TTC549 (cell line): ENCODE data around the gene DLG5.

Experiments
- FAIRE-seq: peaks from 2 replicates; lab custom pipeline; 2012; peaks lifted over from hg19 to GRCh38; lab: Jason Lieb, UNC

The DLG5 gene

GRCh38 chr10:77841711-77842375 is 84.7 kb downstream of the DLG5 start:
- FAIRE-seq, result no peak

DNA sequence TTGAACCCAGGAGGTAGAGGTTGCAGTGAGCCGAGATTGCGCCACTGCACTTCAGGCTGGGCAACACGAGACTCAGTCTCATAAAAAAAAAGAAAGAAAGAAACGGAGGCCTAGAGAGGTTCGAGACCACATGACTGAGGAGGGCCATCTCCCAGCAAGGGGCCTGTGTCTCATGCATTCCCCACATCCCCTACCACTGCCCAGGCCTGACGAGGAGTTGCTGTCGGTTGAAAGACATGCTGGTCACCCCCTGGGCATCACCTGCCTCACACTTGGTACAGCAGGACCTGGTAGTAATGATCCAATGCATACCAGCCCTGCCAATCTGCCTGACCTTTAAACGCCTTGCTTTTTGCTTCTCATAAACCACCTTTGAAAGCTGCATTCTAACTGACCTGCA is 85.9 kb downstream of the DLG5 start:
- no peak for FAIRE-seq

DNA sequence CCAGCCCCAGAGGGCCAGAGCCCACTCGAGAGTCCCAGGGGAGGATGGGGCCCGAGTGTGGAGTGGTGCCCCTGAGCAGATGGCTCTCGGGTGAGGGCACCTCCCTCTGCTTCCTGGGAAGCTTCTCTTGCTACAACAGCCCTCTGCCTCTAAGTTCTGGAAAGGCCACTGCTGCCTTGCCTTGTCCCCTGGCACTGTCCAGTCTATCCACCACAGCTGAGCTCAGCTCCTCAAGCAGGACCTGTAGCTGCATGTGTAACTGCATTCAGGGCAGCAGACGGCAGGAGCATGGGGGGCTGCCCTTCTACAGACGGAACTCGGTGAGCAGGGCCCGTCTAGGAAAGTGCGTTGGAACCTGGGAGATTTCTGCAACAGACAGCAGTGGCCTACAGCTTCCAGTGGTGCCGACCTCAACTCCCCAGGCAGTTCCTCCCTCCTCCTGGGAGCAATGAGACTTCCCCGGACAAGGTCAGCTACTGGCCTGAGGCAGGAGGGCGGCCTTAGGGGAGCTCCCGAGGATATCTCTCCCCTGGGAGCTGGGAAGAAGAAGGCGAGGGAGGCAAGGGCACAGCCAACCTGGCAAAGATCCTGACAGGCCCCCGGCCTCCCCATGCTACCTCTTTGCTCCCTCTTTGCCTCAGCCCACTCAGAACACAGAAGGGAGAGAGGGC is 88.5 kb downstream of the DLG5 start:
- no peak for FAIRE-seq

DNA sequence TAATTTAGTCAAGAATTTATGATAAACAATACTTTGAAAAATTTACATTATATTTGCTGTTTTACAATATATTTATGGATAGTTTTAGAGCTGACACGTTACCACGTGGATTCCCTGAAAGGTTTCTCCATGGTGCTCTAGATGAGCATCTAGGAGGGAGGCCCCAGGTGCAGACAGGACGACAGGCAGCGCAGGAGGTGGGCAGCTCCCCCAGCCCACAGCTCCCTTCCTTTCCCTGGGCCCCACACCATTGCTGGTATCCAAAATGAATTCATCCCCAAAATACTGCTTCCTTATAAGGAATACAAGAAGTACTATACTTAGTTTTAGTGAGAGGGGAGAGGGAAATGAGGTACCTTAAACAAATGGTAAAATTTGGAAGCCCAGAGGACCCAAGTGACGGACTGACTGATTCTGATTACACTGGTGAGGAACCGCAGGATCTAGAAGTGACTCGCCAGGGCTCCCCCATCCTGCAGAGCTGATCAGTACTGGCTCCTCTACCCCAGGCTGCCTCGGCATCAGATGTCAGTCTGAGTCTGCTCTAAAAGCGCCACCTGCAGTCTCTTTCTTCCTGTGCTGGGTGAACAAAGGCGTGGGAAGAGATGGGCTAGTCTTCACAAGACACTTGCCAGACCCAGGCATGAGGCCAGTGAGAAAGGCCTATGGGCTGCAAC is 89.2 kb downstream of the DLG5 start:
- FAIRE-seq, result no peak

DNA sequence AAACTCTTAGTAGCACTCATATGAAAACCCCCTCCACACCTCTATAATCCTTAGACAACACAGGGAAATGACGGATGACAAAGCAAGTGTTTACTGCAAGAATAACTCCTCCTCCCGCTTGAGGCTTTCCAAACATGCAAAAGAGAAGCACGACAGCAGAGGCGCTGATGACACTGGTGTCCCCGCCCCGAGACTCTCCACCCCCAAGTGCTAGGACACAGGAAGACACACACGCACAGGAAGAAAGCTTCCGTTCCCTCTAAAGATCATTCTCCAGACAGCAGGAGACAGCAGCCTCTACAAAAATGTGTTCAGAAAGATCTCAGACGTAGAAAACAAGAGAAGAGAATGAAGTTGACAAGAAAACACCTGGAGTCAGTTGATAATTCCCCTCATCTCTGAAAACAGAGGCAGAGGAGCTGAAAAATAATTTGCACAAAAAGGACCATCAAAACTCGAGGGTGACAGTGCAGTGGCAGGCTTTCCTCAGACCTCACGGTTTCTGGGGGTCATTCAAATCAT is 90.2 kb downstream of the DLG5 start:
- FAIRE-seq, result no peak

DNA sequence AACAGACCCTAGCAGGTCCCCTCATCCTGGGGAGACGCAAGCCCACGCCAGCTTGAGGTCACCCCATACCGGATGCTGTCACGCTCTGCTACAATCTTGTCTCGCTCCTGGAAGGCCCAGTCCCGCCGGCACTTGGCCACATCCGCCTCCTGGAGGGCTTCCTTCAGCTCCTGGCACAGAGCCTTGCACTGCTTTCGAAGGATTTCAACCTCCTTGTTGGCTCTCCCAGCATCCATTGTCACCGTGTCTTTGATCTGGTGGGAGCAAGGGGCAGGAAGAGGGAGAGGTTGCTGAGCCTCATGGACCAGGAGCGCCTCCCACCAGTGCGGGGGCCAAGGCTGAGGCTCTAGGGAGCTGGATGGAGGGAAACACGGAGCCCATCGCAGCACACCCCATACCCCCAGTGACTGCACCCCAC is 90.9 kb downstream of the DLG5 start:
- FAIRE-seq, result no peak

- FAIRE-seq, result no peak
Measured at GRCh38 chr10:77834943-77835668, 91.4 kb downstream of the DLG5 start.

- FAIRE-seq, result no peak
Measured at GRCh38 chr10:77834540-77834939, 92.0 kb downstream of the DLG5 start.

DNA sequence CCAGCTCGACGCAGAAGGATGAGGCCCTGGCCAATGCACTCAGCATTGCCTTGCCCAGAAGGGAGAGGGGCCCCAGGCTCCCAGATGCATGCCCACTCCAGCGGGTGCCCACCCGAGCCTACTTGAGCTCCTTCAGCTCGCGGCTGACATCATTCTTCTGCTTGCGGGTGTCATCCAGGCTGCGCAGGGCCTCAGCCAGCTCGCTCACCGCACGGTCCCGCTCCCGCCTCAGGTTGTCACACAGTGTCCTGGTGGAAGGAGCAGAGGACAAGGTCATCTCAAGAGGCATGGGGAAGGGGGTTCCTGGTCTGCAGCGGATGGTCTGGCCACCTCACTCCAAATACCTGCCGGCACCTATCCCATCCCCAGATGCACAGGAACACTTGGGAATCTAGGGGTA is 92.8 kb downstream of the DLG5 start:
- FAIRE-seq, result no peak

GRCh38 chr10:77833225-77833624 is 93.3 kb downstream of the DLG5 start:
- no peak for FAIRE-seq

DNA sequence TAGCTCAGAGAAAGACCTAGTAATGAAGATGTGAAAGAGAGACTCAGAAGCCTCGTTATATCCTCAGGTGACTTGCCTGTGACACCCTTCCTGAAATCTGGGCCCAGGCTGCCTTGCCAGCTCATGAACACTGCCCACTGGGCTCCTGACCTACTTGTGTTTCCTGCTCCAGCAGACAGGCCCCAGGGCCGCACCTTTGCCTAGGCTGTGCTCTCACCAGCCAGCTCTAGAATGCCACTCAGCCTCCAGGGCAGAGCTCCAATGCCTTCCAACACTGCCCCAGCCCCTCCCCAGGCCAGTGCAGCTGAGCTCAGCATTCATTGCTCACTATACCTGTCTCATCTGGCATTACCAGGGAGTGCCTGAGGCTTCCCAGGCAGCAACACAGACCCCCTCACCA is 94.3 kb downstream of the DLG5 start:
- no peak for FAIRE-seq

- no peak for FAIRE-seq
Measured at GRCh38 chr10:77829356-77829755, 97.2 kb downstream of the DLG5 start.

DNA sequence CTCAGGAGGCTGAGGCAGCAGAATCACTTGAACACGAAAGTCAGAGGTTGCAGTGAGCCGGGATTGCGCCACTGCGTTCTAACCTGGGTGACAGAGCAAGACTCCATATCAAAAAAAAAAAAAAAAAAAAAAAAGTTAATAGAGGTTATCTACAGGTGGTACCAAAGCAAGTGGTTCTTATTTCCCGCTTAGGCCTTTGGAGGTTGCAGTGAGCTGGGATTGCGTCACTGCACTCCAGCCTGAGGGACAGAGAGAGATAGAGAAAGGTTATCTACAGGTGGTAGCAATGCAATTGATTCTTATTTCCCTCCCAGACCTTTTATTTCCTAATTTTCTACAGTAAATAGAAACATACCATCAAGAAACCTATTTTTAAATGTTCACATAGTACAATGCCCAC is 98.2 kb downstream of the DLG5 start:
- FAIRE-seq, result no peak

GRCh38 chr10:77827366-77827765 is 99.2 kb downstream of the DLG5 start:
- FAIRE-seq, result no peak

DNA sequence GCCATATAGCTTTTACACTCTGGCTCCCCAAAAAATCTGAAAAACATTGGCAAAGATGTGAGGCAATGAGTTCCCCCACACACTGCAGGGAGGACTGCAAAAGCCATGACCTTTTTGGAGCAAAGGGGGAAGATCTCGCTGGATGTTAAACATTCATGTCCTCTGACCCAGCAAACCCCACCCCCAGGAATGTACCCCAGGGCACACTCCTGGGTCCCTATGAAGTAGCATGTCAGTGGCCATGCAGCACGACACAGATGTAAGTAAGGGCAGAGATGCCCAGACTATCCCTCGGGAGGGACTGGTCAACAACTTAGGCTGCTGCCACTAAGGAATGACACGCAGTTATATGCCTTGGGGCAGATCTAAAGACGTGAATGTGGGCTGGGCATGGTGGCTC is 100.6 kb downstream of the DLG5 start:
- no peak for FAIRE-seq

DNA sequence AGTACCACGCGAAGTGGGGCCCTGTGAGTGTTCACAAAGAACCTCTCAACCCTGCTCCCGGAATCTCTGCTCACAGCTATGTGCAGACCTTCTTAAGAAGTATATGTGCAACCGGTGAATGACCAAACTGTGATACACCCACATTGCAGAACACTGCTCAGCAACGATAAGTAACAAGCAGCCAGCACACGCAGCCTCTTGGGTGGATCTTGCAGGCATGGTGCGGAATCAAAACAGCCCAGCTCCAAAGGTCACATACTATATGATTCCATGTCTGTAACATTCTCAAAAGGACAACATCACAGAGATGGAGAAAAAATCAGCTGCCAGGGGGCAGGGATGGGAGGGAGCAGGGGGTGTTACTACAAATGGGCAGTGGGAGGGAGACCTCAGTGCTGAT is 101.6 kb downstream of the DLG5 start:
- FAIRE-seq, result no peak

- no peak for FAIRE-seq
Measured at GRCh38 chr10:77823811-77824542, 102.6 kb downstream of the DLG5 start.

DNA sequence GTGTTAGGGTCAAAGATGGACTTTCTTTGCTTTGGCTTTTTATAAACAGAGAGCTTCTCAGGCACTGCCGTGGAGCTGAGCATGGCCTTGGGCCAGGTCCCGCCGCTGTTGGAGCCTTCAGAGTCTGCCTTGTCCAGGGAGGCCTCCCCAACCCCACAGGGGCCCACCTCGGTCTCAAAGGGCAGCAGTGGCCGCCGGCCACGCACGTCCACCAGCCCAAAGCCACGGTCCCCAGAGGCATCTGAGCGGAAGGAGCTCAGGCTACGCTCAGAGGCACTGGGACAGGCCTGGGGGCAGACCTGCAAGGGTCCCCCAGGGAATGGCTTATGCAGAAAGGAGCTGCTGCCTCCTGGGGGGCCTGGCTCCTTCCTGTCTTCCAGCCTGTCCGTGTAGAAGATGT is 105.0 kb downstream of the DLG5 start:
- FAIRE-seq, result no peak

- no peak for FAIRE-seq
Measured at GRCh38 chr10:77821036-77821435, 105.5 kb downstream of the DLG5 start.

- no peak for FAIRE-seq
Measured at GRCh38 chr10:77820349-77820748, 106.2 kb downstream of the DLG5 start.

DNA sequence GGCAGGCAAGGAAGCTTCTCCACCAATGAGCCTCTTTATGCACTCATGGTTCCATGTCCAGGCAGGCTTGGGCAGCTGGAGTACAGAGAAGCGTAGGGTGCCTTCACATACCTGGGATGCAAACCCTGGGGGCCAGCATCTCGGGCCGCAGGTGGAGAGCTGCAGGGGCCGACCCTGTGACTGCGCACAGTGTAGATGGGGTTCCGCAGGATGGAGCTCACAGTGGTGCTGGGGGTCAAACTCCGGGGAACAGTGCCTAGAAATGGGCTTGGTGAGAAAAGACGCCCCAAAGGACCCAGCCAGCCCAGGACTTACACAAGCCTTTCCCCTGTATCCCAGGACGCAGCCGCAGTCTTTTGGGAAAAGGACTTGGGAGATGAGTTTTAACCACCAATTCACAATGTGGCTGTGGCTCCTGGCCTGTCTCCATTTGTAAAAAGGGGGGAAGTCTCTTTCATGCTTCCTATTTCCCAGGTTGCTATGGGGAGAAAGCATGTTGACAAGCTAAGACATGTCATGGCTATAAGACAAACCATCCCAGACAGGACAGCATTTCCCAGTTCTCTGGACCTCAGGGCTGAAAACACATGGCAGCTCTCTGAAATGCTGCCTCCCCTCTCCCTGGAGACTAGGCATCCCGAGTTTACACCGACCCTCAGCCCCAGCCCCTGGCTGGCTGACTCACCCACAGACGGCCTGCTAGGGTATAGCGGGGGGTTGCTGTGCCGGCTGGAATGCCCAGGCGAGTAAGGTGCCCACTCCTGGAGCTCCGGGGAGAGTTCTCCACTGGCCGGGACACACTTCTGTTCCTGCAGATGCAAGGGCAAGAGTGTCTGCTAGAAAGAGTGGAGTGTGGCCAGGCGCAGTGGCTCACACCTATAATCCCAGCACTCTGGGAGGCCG is 107.1 kb downstream of the DLG5 start:
- FAIRE-seq, result no peak
